HG03571 (cell line): ENCODE measurements around the gene ZNF660.
"Not testable (repeated sequence)": the region's sequence is repeated elsewhere in the genome, so short reads cannot be mapped to it uniquely, and the experiment has no call there.

ENCODE experiments used
- ATAC-seq: cut with Tn5 transposase; IDR thresholded peaks from one replicate; pipeline ENCODE4 v1.9.1; 2021; ENCODE audit not compliant: unreplicated experiment

The ZNF660 gene

DNA sequence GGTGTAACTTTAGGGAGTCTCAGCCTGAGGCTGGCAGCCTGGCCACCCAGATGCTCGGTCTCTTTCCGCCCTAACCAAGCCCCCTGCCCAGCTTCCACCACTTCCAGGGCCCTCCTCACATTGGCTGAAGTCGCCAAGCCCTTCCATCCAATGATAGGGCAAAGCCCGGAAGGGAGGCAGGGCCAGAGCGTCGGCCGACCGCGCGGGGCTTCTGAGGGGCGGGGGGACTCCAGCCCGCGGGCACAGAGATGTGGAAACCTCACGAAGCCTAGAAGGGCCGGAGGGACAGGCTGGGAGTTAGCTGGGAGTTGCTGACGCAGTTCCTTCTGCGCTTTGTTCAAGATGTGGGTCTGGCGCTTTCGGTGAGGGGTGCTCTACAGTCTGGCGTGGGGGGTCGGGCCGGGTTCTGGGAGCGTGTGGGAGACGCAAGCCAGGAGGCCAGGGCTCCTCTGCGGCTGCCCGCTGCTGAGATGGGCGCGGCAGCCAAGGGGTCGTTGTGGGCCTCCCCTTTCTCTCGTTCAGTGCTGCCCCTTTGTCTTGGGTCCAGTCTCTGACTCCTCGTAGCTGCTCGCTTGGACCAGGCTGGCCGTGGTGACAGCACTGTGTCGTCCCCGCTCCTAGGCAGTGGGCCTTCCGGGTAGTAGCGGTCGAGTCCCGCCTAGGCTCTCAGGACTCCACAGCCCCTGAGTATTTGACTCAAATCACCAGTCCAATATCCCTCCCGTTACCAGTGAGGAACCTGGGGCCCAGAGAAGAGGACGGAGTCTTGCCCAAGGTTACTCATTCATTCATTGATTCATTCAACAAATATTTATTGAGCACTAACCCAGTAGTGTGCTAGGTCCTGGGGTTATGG, at the start of gene ZNF660:
ZNF660 (plus strand) TSS at position 319 of the 856 bp plus-strand sequence. CDS start 9,230 bp downstream, outside the sequence.
- ATAC-seq: no peak

DNA sequence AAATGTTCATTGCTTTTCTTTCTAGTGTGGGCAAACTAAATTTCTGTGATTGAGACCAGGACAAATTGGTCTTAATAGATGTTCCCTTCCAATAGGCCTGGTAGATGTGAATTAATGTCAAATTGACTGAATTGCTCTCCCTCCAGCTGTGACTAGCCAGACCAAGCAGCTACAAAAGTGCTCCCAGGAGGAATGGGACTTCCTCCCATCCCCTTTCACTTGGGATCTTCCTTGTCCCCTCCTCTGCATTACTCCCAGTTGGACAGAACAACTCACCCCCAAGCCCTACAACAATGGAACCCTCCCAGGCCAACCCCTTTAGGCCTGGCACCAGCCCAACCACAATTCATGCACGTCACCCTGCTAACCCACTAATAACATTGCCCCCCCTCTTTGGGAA, 49.4 kb upstream of the ZNF660 start:
- no peak for ATAC-seq

GRCh38 chr3:44544811-44545210, 40.0 kb upstream of the ZNF660 start:
- ATAC-seq: not testable (repeated sequence)

DNA sequence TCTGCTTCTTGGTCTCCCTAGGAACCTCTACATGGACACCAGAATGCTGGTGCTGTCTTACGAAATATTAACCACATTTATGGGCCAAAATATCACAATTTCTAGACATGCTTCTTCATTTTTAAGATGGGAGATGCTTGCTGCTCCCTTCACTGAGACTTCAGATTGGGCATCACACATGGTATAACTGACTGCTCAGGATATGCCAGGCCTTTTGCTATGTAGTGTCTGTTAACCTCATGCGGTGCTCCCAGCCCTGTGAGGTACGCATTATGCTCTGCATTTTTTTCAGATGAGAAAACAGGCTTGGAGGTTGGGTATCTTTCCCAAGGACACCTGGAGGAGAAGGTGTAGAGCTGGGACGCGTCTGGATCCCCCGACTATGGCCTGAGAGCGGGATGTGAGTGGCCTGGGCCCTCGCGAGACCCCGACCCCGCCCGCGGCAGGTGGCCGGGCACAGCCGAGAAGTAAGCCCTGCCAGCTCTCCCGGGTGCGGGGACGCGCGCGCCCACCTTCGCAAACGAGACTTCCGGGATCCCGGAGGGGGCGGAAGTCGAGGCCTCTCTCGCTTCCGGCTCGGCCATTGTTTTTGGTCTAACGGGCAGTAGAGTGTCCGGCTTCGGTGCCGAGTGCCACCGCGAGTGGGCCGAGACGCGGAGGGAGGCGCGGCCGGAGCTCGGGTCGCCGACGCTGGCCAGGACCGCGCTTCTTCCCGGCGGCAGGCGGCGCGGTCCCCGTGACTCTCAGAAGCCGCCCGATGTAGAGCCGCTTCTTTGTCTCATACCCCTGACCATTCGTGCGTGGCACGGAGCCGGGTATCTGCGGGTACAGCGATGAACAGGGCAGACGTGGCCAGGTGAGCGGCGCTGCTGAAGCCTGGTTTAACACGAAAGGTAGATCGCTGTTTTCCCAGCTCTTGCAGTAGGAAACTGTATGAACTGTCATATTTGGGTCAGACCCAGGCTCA, 29.9 kb upstream of the ZNF660 start, which contains the start of gene ZKSCAN7:
ZKSCAN7 (plus strand) TSS at position 568 of the 967 bp plus-strand sequence. CDS start 1,855 bp downstream, outside the sequence.
- ATAC-seq: peak; percentile 65

GRCh38 chr3:44555723-44556122, 29.0 kb upstream of the ZNF660 start:
- ATAC-seq: no peak

- ATAC-seq: no peak
Observed at GRCh38 chr3:44557074-44557473, 27.7 kb upstream of the ZNF660 start.

DNA sequence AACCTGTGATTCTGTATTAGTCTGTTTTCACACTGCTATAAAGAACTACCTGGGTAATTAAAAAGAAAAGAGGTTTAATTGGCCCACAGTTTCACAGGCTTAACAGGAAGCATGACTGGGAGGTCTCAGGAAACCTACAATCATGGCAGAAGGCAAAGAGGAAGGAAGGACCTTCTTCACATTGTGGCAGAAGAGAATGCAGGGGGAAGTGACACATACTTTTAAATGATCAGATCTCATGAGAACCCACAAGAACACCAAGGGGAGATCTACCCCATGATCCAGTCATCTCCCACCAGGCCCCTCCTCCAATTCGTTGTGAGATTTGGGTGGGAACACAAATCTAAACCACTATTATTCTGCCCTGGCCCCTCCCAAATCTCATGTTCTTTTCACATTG, 23.7 kb upstream of the ZNF660 start:
- ATAC-seq: no peak

GRCh38 chr3:44562147-44562546, 22.6 kb upstream of the ZNF660 start:
- ATAC-seq: no peak

DNA sequence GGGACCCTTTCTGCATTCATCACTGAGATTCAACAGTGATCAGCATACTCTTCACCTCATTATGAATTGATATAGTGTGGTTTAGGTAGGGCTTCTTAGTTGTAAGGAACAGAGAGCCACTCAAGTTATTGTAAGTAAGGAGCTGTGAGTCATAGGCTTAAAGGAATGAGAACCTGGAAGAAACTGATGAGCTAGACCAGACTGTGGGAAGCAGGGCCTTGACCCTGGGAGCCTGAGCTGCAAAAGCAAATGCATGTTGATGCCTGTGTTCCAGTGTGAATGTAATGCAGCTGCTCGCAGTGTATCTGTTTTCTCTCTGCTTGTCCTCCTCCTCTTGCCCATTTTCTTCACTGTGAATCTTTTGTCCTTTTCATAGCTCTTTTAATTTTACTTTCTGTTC, 16.2 kb upstream of the ZNF660 start:
- no peak for ATAC-seq

GRCh38 chr3:44571024-44571423, 13.7 kb upstream of the ZNF660 start:
- no peak for ATAC-seq

DNA sequence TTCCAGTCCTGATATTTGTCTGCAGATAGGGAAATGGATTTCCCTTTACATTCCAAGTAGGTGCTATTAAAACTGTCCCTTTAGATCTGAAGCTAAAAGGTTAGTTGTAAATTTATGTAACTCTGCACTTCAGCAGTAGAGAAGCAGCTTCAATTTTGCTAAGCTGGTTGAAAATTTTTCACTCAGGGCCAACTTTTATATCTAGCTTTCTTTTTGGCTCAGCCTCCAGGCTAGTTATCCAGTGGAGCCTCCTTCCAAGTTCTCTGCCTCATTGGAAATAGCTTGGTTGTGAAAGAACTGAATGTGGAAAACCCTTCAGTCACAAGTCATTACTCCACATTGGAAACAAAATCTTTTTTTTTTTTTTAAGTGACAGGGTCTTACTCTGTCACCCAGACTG, 8.2 kb upstream of the ZNF660 start:
- no peak for ATAC-seq

DNA sequence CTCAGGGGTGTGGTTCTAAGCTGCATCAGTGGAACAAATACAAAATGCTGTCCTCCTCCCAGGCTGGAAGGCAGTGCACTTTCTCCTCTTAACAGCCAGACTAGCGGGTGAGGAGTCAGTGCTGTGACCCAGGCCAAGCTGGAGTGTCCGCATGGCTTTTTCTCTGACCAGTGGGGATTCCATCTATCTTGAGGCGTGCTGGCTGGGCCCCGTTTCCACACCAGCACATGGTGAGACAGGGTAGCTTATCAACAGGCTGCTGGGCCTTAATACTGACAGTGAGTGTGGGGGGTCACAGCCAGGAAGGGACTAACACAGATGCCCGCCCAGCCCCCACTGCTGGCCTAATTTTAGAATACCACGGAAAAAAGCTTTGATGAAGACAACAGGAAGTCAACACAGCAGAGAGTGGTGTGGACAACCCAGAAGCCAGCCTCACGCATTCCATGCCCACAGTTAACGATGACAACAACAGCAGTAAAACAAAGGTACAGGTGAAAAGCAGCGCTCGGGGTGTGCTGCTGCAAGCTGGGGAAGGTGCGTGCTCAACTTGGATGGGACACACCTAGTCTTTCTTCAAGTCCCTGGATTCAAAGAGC, 7.3 kb upstream of the ZNF660 start:
- not testable (repeated sequence) for ATAC-seq

GRCh38 chr3:44578316-44578715, 6.4 kb upstream of the ZNF660 start:
- not testable (repeated sequence) for ATAC-seq

GRCh38 chr3:44578924-44579515, 5.7 kb upstream of the ZNF660 start:
- ATAC-seq: not testable (repeated sequence)

DNA sequence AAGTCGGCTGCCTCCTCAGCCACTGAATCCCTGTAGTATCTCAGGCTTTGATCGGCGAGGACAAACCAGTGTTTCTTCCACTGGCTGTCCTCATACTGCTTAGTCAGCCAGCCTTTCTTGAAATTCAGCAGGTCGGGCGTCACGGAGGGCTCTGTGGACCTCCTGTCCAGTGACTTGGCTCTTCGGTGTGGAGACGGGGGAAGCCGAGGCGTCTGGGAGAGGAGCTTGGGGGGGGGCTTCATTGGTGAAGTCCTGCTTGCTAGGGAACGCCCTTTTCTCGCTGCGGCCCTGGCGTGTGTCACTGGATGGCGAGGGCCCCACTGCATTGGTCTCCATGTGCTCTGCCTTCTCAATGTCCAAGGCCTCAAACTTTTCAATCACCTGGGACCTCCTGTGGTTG, 5.0 kb upstream of the ZNF660 start:
- ATAC-seq: not testable (repeated sequence)

- ATAC-seq: not testable (repeated sequence)
Observed at GRCh38 chr3:44580971-44581370, 3.8 kb upstream of the ZNF660 start.

DNA sequence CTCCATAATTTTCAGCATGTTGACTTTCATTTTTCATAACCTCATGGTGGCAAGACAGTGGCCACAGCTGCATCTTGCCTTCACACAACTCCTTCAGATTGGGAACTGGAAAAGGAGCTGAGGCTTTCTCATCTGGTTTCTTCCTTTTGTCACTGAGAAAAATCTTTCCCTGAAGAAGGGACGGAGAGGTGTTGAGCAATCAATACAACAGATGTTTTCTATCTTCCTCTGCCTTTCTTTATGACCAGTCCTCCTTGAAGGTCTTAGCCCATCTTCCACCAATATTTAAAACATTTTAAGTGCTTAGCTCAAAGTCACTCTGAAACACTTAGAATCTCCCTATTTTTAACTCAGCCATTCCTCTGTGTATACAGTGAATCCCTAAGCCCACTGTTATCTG, 11.9 kb downstream of the ZNF660 start:
- no peak for ATAC-seq

GRCh38 chr3:44601749-44602148, 17.0 kb downstream of the ZNF660 start:
- no peak for ATAC-seq

DNA sequence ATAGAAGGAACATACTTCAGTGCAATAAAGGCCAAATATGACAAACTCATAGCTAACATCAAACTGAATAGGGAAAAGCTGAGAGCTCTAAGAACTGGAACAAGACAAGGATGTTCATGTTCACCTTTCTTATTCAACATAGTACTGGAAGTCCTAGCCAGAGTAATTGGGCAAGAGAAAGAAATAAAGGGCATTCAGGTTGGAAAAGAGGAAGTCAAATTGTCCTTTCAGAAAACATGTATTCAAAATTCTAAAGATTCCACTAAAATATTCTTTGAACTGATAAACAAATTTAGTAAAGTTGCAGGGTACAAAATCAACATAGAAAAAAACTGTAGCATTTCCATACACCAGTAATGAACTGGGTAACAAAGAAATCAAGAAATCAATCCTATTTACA, 27.9 kb downstream of the ZNF660 start:
- ATAC-seq: no peak

- peak; percentile 91 for ATAC-seq
Observed at GRCh38 chr3:44624749-44625480, 40.2 kb downstream of the ZNF660 start, which contains the start of gene ZNF197. TSS of gene ZNF197 (plus strand) at chr3:44625036. CDS start at chr3:44629155, 4,119 bp downstream.
